Muscle layer of duodenum (tissue), 2 donors: Measurements from ENCODE around the gene TCEAL9.

Source experiments
- H3K27ac ChIP-seq: one replicate; pipeline ENCODE4 v1.7.0; 2013; ENCODE audit warnings: mild to moderate bottlenecking, low read length
- H3K27me3 ChIP-seq: one replicate; pipeline ENCODE4 v1.7.0; 2013; ENCODE audit warnings: low read depth, mild to moderate bottlenecking, control low read depth, low read length
- H3K36me3 ChIP-seq, 2 donors: one replicate each; pipeline ENCODE4 v1.7.0; 2013; ENCODE audit warnings: low read length in 2 of 2, control low read depth in 1 of 2, mild to moderate bottlenecking in 1 of 2; ENCODE audit not compliant: insufficient read depth in 2 of 2, control insufficient read depth in 1 of 2
- H3K4me1 ChIP-seq, 2 donors: one replicate each; pipeline ENCODE4 v1.7.0; 2013; ENCODE audit warnings: low read length in 2 of 2, mild to moderate bottlenecking in 2 of 2, control low read depth in 1 of 2, moderate library complexity in 1 of 2; ENCODE audit not compliant: insufficient read depth in 2 of 2, control insufficient read depth in 1 of 2
- H3K4me3 ChIP-seq, 2 donors: one replicate each; pipeline ENCODE4 v1.7.0; 2013; ENCODE audit warnings: low read length in 2 of 2, low read depth in 1 of 2, mild to moderate bottlenecking in 1 of 2
- H3K9me3 ChIP-seq, 2 donors: one replicate each; pipeline ENCODE4 v1.7.0; 2013; ENCODE audit warnings: low read length in 2 of 2, control low read depth in 1 of 2, mild to moderate bottlenecking in 1 of 2; ENCODE audit not compliant: control insufficient read depth in 1 of 2
- donor health status: healthy.

Gene TCEAL9

GRCh38 chrX:103398421-103398864 is 42.1 kb downstream of the TCEAL9 start:
- H3K27me3 ChIP-seq: no peaks in the 10 kb centered on the region
- H3K4me1 ChIP-seq: no peaks in the 10 kb centered on the region
- no peaks in the 10 kb centered on the region for H3K36me3 ChIP-seq
- H3K4me3 ChIP-seq: no peak overlapping the region
- no peaks in the 10 kb centered on the region for H3K9me3 ChIP-seq
- no peak overlapping the region for H3K27ac ChIP-seq

GRCh38 chrX:103399744-103400143 is 43.4 kb downstream of the TCEAL9 start:
- H3K36me3 ChIP-seq: no peaks in the 10 kb centered on the region
- H3K9me3 ChIP-seq: no peaks in the 10 kb centered on the region
- no peaks in the 10 kb centered on the region for H3K27me3 ChIP-seq
- H3K4me1 ChIP-seq: peaks cover 0 to 3% of the 10 kb centered on the region in 2 donors
- H3K4me3 ChIP-seq: no peak overlapping the region
- H3K27ac ChIP-seq: no peak overlapping the region

GRCh38 chrX:103400931-103401330 is 44.6 kb downstream of the TCEAL9 start:
- Histone ChIP-seq H3K4me3 (no peak overlapping the region), H3K4me1 (peaks cover 0 to 3% of the 10 kb centered on the region in 2 donors), H3K27ac (no peak overlapping the region), H3K9me3 (no peaks in the 10 kb centered on the region), H3K27me3 (no peaks in the 10 kb centered on the region), H3K36me3 (no peaks in the 10 kb centered on the region)

- no peak overlapping the region for H3K27ac ChIP-seq
- no peaks in the 10 kb centered on the region for H3K36me3 ChIP-seq
- H3K4me3 ChIP-seq: peak overlapping the region; percentile 57 to 68
- no peaks in the 10 kb centered on the region for H3K9me3 ChIP-seq
- H3K4me1 ChIP-seq: peaks cover 0 to 3% of the 10 kb centered on the region in 2 donors
- no peaks in the 10 kb centered on the region for H3K27me3 ChIP-seq
Observed at GRCh38 chrX:103404231-103405008, 48.1 kb downstream of the TCEAL9 start.

GRCh38 chrX:103405009-103405333 is 48.7 kb downstream of the TCEAL9 start:
- no peaks in the 10 kb centered on the region for H3K36me3 ChIP-seq
- H3K27me3 ChIP-seq: no peaks in the 10 kb centered on the region
- H3K4me1 ChIP-seq: peaks cover 0 to 3% of the 10 kb centered on the region in 2 donors
- no peak overlapping the region for H3K27ac ChIP-seq
- H3K4me3 ChIP-seq: peak overlapping the region; percentile 57 to 68
- no peaks in the 10 kb centered on the region for H3K9me3 ChIP-seq

- peaks cover 0 to 3% of the 10 kb centered on the region in 2 donors for H3K4me1 ChIP-seq
- H3K36me3 ChIP-seq: no peaks in the 10 kb centered on the region
- H3K9me3 ChIP-seq: no peaks in the 10 kb centered on the region
- no peak overlapping the region for H3K27ac ChIP-seq
- H3K4me3 ChIP-seq: no peak overlapping the region
- H3K27me3 ChIP-seq: no peaks in the 10 kb centered on the region
Observed at GRCh38 chrX:103406256-103406655, 50.0 kb downstream of the TCEAL9 start.

- H3K36me3 ChIP-seq: no peaks in the 10 kb centered on the region
- H3K4me3 ChIP-seq: no peak overlapping the region
- H3K27ac ChIP-seq: no peak overlapping the region
- H3K9me3 ChIP-seq: no peaks in the 10 kb centered on the region
- peaks cover 0 to 3% of the 10 kb centered on the region in 2 donors for H3K4me1 ChIP-seq
- H3K27me3 ChIP-seq: no peaks in the 10 kb centered on the region
Observed at GRCh38 chrX:103407776-103408175, 51.5 kb downstream of the TCEAL9 start.
